Caki2 (cell line): ENCODE results near the gene HLF. TPM values are rescaled to one million over a fixed set of nuclear protein-coding genes. Genes with fewer than 3 reads are reported as not detected.

Experiments used
- DNase-seq: peaks from one replicate; pipeline ENCODE4 v3.0.0-alpha.2; 2015; ENCODE audit warnings: low read depth
- in situ Hi-C: cut with HindIII; loops from 2 replicates; pipeline ENCODE4 v1.10.0; 2016; ENCODE audit warnings: low sequenced_read_pairs, low pct_unique_long_range_greater_than_20kb, mixed read lengths
- total RNA-seq: library from RNA; depleted of rRNA; stranded (reverse); fragments of >200 nt; shearing (Covaris generic); gene quantifications from 2 replicates; pipeline ENCODE4 v1.2.3, GENCODE V29; 2014; ENCODE audit warnings: low replicate concordance

The HLF gene
- total RNA-seq, 1 experiment from 2014 or later = 6.0 TPM

GRCh38 chr17:55300479-55301290 is 35.9 kb downstream of the HLF start:
- in situ Hi-C loops = no loop called here
- no peak for DNase-seq

- no peak for DNase-seq
- in situ Hi-C loops = no loop called here
Observed at GRCh38 chr17:55301521-55302406, 37.0 kb downstream of the HLF start.

GRCh38 chr17:55302407-55302787 is 37.6 kb downstream of the HLF start:
- no peak for DNase-seq

GRCh38 chr17:55303008-55303493 is 38.3 kb downstream of the HLF start:
- in situ Hi-C loops = no loop called here
- no peak for DNase-seq

More at GRCh38 chr17:55302407-55302787, 37.6 kb downstream of the HLF start:
- in situ Hi-C loops = no loop called here

GRCh38 chr17:55303701-55304145 is 39.0 kb downstream of the HLF start:
- in situ Hi-C loops = no loop called here
- DNase-seq = no peak

GRCh38 chr17:55304171-55304859 is 39.6 kb downstream of the HLF start:
- no peak for DNase-seq

GRCh38 chr17:55305321-55306087 is 40.7 kb downstream of the HLF start:
- in situ Hi-C loops = no loop called here

More at GRCh38 chr17:55304171-55304859, 39.6 kb downstream of the HLF start:
- in situ Hi-C loops = no loop called here

GRCh38 chr17:55307879-55308278 is 43.1 kb downstream of the HLF start:
- in situ Hi-C loops = no loop called here
- no peak for DNase-seq

More at GRCh38 chr17:55305321-55306087, 40.7 kb downstream of the HLF start:
- no peak for DNase-seq

- no peak for DNase-seq
- in situ Hi-C loops = no loop called here
Observed at GRCh38 chr17:55308613-55309391, 44.0 kb downstream of the HLF start.

- in situ Hi-C loops = no loop called here
- DNase-seq = no peak
Observed at GRCh38 chr17:55311767-55312375, 47.1 kb downstream of the HLF start.

- no peak for DNase-seq
- in situ Hi-C loops = no loop called here
Observed at GRCh38 chr17:55312852-55313251, 48.1 kb downstream of the HLF start.

GRCh38 chr17:55314061-55314783 is 49.5 kb downstream of the HLF start:
- in situ Hi-C loops = no loop called here

GRCh38 chr17:55314784-55315491 is 50.2 kb downstream of the HLF start:
- in situ Hi-C loops = no loop called here
- DNase-seq = no peak

More at GRCh38 chr17:55314061-55314783, 49.5 kb downstream of the HLF start:
- no peak for DNase-seq

GRCh38 chr17:55316499-55316898 is 51.7 kb downstream of the HLF start:
- in situ Hi-C loops = no loop called here
- DNase-seq = no peak

- DNase-seq = no peak
- in situ Hi-C loops = no loop called here
Observed at GRCh38 chr17:55317284-55317683, 52.5 kb downstream of the HLF start.
